ENCODE measurements around the gene INHBB. TPM values are rescaled to one million over a fixed set of nuclear protein-coding genes. Genes with fewer than 3 reads are reported as not detected.

INHBB gene
- 1 to 10 TPM in 1 of 2 donors, under 1 TPM in 1; 0.97 to 7.8 TPM for total RNA-seq
- polyA plus RNA-seq, result 1 to 10 TPM; 5.4 to 6.2 TPM
- long read RNA-seq, donor 1, partial matches to known transcripts, result 0 of 1 reads
- long read RNA-seq, donor 1, other reads (novel, unspliced or antisense), result 0 of 1 reads
- long read RNA-seq, donor 2, result 0 reads
- long read RNA-seq, donor 3, partial matches to known transcripts, result 0 of 1 reads
- long read RNA-seq, donor 3, other reads (novel, unspliced or antisense), result 0 of 1 reads
- long read RNA-seq, donor 4, result 0 reads
- long read RNA-seq, donor 5, result 0 reads

- Histone ChIP-seq H3K4me1 (ENCODE audit: control insufficient read depth in 5 of 5, insufficient read depth in 5 of 5, low read length in 5 of 5) (peaks cover 0 to 26% (median 4%) of the 10 kb centered on the region in 5 donors), H3K4me3 (peak within 1 kb of the TSS; percentile 43), H3K9ac (ENCODE audit: insufficient read depth in 1 of 2, low read length in 2 of 2) (no peak within 1 kb of the TSS), H3K36me3 (ENCODE audit: control insufficient read depth in 4 of 4, insufficient read depth in 4 of 4, low read length in 4 of 4) (no peaks in the 10 kb centered on the region), H3K27me3 (ENCODE audit: control insufficient read depth in 3 of 3, insufficient read depth in 3 of 3, low read length in 2 of 3) (peaks cover 0 to 75% (median 50%) of the 10 kb centered on the region in 3 donors), H3K9me3 (ENCODE audit: control insufficient read depth in 4 of 4, insufficient read depth in 3 of 4, low read length in 3 of 4) (no peaks in the 10 kb centered on the region), H3K27ac (ENCODE audit: low read depth in 1 of 2, low read length in 1 of 2) (peak within 1 kb of the TSS; percentile 10 to 29)
- 2 to 3% methylated on average over 40 to 99 of the region's 99 CpGs for WGBS, 2 donors
- ATAC-seq (ENCODE audit: insufficient read depth, low FRiP score) (no peak), DNase-seq (peak in 1 of 3 donors; percentile 44)
- TF ChIP-seq CTCF (IDR thresholded peaks at IDR 0.05; ENCODE audit: control extremely low read depth, extremely low read depth), result no peak
Observed at GRCh38 chr2:120346026-120346666, at the start of gene INHBB. Gene INHBB, plus strand, starts transcription at chr2:120346136. Its CDS starts 53 bp downstream, at chr2:120346189.

- DNase-seq (no peak), ATAC-seq (ENCODE audit: insufficient read depth, low FRiP score) (no peak)
- no peak for TF ChIP-seq CTCF (IDR thresholded peaks at IDR 0.05; ENCODE audit: control extremely low read depth, extremely low read depth)
- H3K27ac ChIP-seq (ENCODE audit: low read depth in 1 of 2, low read length in 1 of 2), result no peak overlapping the region
- H3K4me1 ChIP-seq (ENCODE audit: control insufficient read depth in 5 of 5, insufficient read depth in 5 of 5, low read length in 5 of 5), result peaks cover 0 to 15% (median 8%) of the 10 kb centered on the region in 5 donors
- 90 to 91% methylated on average over 7 of the region's 7 CpGs for WGBS, 2 donors
- no peak overlapping the region for H3K9ac ChIP-seq (ENCODE audit: insufficient read depth in 1 of 2, low read length in 2 of 2)
- no peak overlapping the region for H3K4me3 ChIP-seq
- no peaks in the 10 kb centered on the region for H3K27me3 ChIP-seq (ENCODE audit: control insufficient read depth in 3 of 3, insufficient read depth in 3 of 3, low read length in 2 of 3)
- no peaks in the 10 kb centered on the region for H3K9me3 ChIP-seq (ENCODE audit: control insufficient read depth in 4 of 4, insufficient read depth in 3 of 4, low read length in 3 of 4)
- peaks cover 3 to 39% (median 19%) of the 10 kb centered on the region in 4 donors for H3K36me3 ChIP-seq (ENCODE audit: control insufficient read depth in 4 of 4, insufficient read depth in 4 of 4, low read length in 4 of 4)
Observed at GRCh38 chr2:120298173-120298835, 47.6 kb upstream of the INHBB start.

GRCh38 chr2:120299004-120299403, 46.9 kb upstream of the INHBB start:
- peaks cover 3 to 42% (median 16%) of the 10 kb centered on the region in 4 donors for H3K36me3 ChIP-seq (ENCODE audit: control insufficient read depth in 4 of 4, insufficient read depth in 4 of 4, low read length in 4 of 4)

More at GRCh38 chr2:120299004-120299403, 46.9 kb upstream of the INHBB start:
- Histone ChIP-seq H3K9me3 (ENCODE audit: control insufficient read depth in 4 of 4, insufficient read depth in 3 of 4, low read length in 3 of 4) (no peaks in the 10 kb centered on the region), H3K4me3 (no peak overlapping the region), H3K4me1 (ENCODE audit: control insufficient read depth in 5 of 5, insufficient read depth in 5 of 5, low read length in 5 of 5) (peaks cover 0 to 9% (median 2%) of the 10 kb centered on the region in 5 donors), H3K27ac (ENCODE audit: low read depth in 1 of 2, low read length in 1 of 2) (no peak overlapping the region), H3K27me3 (ENCODE audit: control insufficient read depth in 3 of 3, insufficient read depth in 3 of 3, low read length in 2 of 3) (no peaks in the 10 kb centered on the region), H3K9ac (ENCODE audit: insufficient read depth in 1 of 2, low read length in 2 of 2) (no peak overlapping the region)
- TF ChIP-seq CTCF (IDR thresholded peaks at IDR 0.05; ENCODE audit: control extremely low read depth, extremely low read depth), result no peak
- no peak for ATAC-seq (ENCODE audit: insufficient read depth, low FRiP score)
- no peak for DNase-seq
- WGBS, 2 donors, result 97 to 98% methylated on average over 9 of the region's 9 CpGs
